ENCODE results near the gene CASZ1.

GRCh38 chr1:10631811-10632593 lies 164.4 kb downstream of the CASZ1 start:
- TF ChIP-seq EZH2 (IDR thresholded peaks at IDR 0.05; ENCODE audit: borderline replicate concordance) (no peak), CTCF (IDR thresholded peaks at IDR 0.05; ENCODE audit: poor library complexity) (no peak)

All from hepatocyte (in vitro differentiated cells).